Measurements from ENCODE around the gene TNFAIP1. TPM values are rescaled to one million over a fixed set of nuclear protein-coding genes. Genes with fewer than 3 reads are reported as not detected.

TNFAIP1 gene
- total RNA-seq, 2 donors from 2014 or later, result 29.9 to 36.1 TPM

GRCh38 chr17:28365487-28365886 lies 29.9 kb downstream of the TNFAIP1 start:
- peaks cover 25% of the 10 kb centered on the region for H3K36me3 Mint-ChIP-seq (ENCODE audit: low read depth)
- WGBS, 2 experiments (ENCODE audit: insufficient coverage in 1 of 2, insufficient read length in 1 of 2), result 86 to 92% methylated on average over 1 to 3 of the region's 3 CpGs
- H3K9me3 ChIP-seq (ENCODE audit: control insufficient read depth, low read length), result no peaks in the 10 kb centered on the region
- no peak overlapping the region for H3K4me3 ChIP-seq (ENCODE audit: low read length)
- H3K4me3 Mint-ChIP-seq, result no peak overlapping the region
- no peak for DNase-seq
- peaks cover 14% of the 10 kb centered on the region for H3K4me1 Mint-ChIP-seq
- no peak overlapping the region for H3K27ac ChIP-seq (ENCODE audit: low read depth, low read length)
- H3K9ac ChIP-seq (ENCODE audit: extremely low read depth, low read length, poor library complexity, severe bottlenecking), result no peak overlapping the region
- no peak overlapping the region for H3K27ac Mint-ChIP-seq
- H3K27me3 ChIP-seq (ENCODE audit: control insufficient read depth, insufficient read depth, low read length, poor library complexity, severe bottlenecking), result peaks cover 40% of the 10 kb centered on the region
- no peaks in the 10 kb centered on the region for H3K9me3 Mint-ChIP-seq
- H3K27me3 Mint-ChIP-seq (ENCODE audit: insufficient read depth), result peaks cover 7% of the 10 kb centered on the region
- peaks cover 7% of the 10 kb centered on the region for H3K4me1 ChIP-seq (ENCODE audit: control insufficient read depth, insufficient read depth, low read length)
- peaks cover 18% of the 10 kb centered on the region for H3K36me3 ChIP-seq (ENCODE audit: control insufficient read depth, insufficient read depth, low read length)
- TF ChIP-seq CTCF (conservative IDR thresholded peaks at IDR 0.05), result no peak

- Histone ChIP-seq H3K4me3 (ENCODE audit: low read length) (no peak overlapping the region), H3K9me3 (ENCODE audit: control insufficient read depth, low read length) (no peaks in the 10 kb centered on the region), H3K9ac (ENCODE audit: extremely low read depth, low read length, poor library complexity, severe bottlenecking) (no peak overlapping the region), H3K27me3 (ENCODE audit: control insufficient read depth, insufficient read depth, low read length, poor library complexity, severe bottlenecking) (peaks cover 39% of the 10 kb centered on the region), H3K36me3 (ENCODE audit: control insufficient read depth, insufficient read depth, low read length) (peaks cover 7% of the 10 kb centered on the region), H3K4me1 (ENCODE audit: control insufficient read depth, insufficient read depth, low read length) (peaks cover 12% of the 10 kb centered on the region), H3K27ac (ENCODE audit: low read depth, low read length) (no peak overlapping the region)
- WGBS, 2 experiments (ENCODE audit: insufficient coverage in 1 of 2, insufficient read length in 1 of 2), result 95% methylated on average over 1 of the region's 1 CpG; no CpG with 5 or more reads in 1 of the 2 experiments
- peak; percentile 64 for DNase-seq
- H3K27ac Mint-ChIP-seq, result no peak overlapping the region
- peaks cover 11% of the 10 kb centered on the region for H3K27me3 Mint-ChIP-seq (ENCODE audit: insufficient read depth)
- H3K4me1 Mint-ChIP-seq, result peaks cover 21% of the 10 kb centered on the region
- H3K4me3 Mint-ChIP-seq, result no peak overlapping the region
- peaks cover 14% of the 10 kb centered on the region for H3K36me3 Mint-ChIP-seq (ENCODE audit: low read depth)
- H3K9me3 Mint-ChIP-seq, result no peaks in the 10 kb centered on the region
- TF ChIP-seq CTCF (conservative IDR thresholded peaks at IDR 0.05), result peak; percentile 38
Observed at GRCh38 chr17:28366605-28367004, 31.0 kb downstream of the TNFAIP1 start.

GRCh38 chr17:28367641-28368305 lies 32.2 kb downstream of the TNFAIP1 start:
- no peaks in the 10 kb centered on the region for H3K36me3 ChIP-seq (ENCODE audit: control insufficient read depth, insufficient read depth, low read length)

More at GRCh38 chr17:28367641-28368305, 32.2 kb downstream of the TNFAIP1 start:
- no peak overlapping the region for H3K27ac Mint-ChIP-seq
- H3K9ac ChIP-seq (ENCODE audit: extremely low read depth, low read length, poor library complexity, severe bottlenecking), result no peak overlapping the region
- H3K4me3 Mint-ChIP-seq, result no peak overlapping the region
- no peak overlapping the region for H3K27ac ChIP-seq (ENCODE audit: low read depth, low read length)
- no peaks in the 10 kb centered on the region for H3K9me3 Mint-ChIP-seq
- H3K27me3 Mint-ChIP-seq (ENCODE audit: insufficient read depth), result peaks cover 20% of the 10 kb centered on the region
- no peak for DNase-seq
- H3K4me1 Mint-ChIP-seq, result peaks cover 21% of the 10 kb centered on the region
- TF ChIP-seq CTCF (conservative IDR thresholded peaks at IDR 0.05), result no peak
- H3K36me3 Mint-ChIP-seq (ENCODE audit: low read depth), result peaks cover 9% of the 10 kb centered on the region
- H3K9me3 ChIP-seq (ENCODE audit: control insufficient read depth, low read length), result no peaks in the 10 kb centered on the region
- WGBS, 2 experiments (ENCODE audit: insufficient coverage in 1 of 2, insufficient read length in 1 of 2), result 90 to 93% methylated on average over 9 to 21 of the region's 21 CpGs
- peaks cover 12% of the 10 kb centered on the region for H3K4me1 ChIP-seq (ENCODE audit: control insufficient read depth, insufficient read depth, low read length)
- H3K27me3 ChIP-seq (ENCODE audit: control insufficient read depth, insufficient read depth, low read length, poor library complexity, severe bottlenecking), result peaks cover 45% of the 10 kb centered on the region
- H3K4me3 ChIP-seq (ENCODE audit: low read length), result no peak overlapping the region
